ENCODE results near the gene NPB. TPM values are rescaled to one million over a fixed set of nuclear protein-coding genes. Genes with fewer than 3 reads are reported as not detected.

The NPB gene
- total and polyA plus RNA-seq, 2 donors (not counting 1 experiment from before 2014, with no cell fraction given) = 0.31 to 0.83 TPM

GRCh38 chr17:81911969-81912368 lies 9.9 kb downstream of the NPB start:
- Histone ChIP-seq H3K27me3 (ENCODE audit: control insufficient read depth, insufficient read depth, low read length) (no peaks in the 10 kb centered on the region), H3K4me1 (ENCODE audit: control insufficient read depth, extremely low read depth, insufficient read depth, low read length) (peaks cover 10% of the 10 kb centered on the region), H3K9me3 (ENCODE audit: control insufficient read depth, insufficient read depth, low read depth, low read length) (no peaks in the 10 kb centered on the region), H4K20me1 (ENCODE audit: control insufficient read depth, extremely low read depth, insufficient read depth, low read length) (no peaks in the 10 kb centered on the region), H3K36me3 (ENCODE audit: control insufficient read depth, insufficient read depth, low read length) (peaks cover 41% of the 10 kb centered on the region), H2AFZ (ENCODE audit: low read length) (no peak overlapping the region), H3K4me2 (ENCODE audit: extremely low read depth, insufficient read depth, low read length) (no peak overlapping the region), H3K9ac (ENCODE audit: insufficient read depth, low read length) (no peak overlapping the region), H3K27ac (ENCODE audit: insufficient read depth, low read length) (no peak overlapping the region), H3K4me3 (replicated peaks in 1 of 4; ENCODE audit: control extremely low read depth in 1 of 4, insufficient read depth in 1 of 4, low read depth in 3 of 4, low read length in 4 of 4) (no peak overlapping the region), H3K79me2 (ENCODE audit: control insufficient read depth, insufficient read depth, low read length) (peaks cover 17% of the 10 kb centered on the region)
- TF ChIP-seq CTCF (conservative IDR thresholded peaks at IDR 0.05 in 1 of 2, IDR thresholded peaks at IDR 0.05 in 1 of 2; ENCODE audit: low read depth in 1 of 2, low read length in 2 of 2) (no peak), EZH2 (IDR thresholded peaks at IDR 0.05; ENCODE audit: low read length, missing control alignments) (no peak)
- no peak for DNase-seq (ENCODE audit: low read depth in 2 of 2)

- Histone ChIP-seq H3K9me3 (ENCODE audit: control insufficient read depth, insufficient read depth, low read depth, low read length) (no peaks in the 10 kb centered on the region), H3K4me2 (ENCODE audit: extremely low read depth, insufficient read depth, low read length) (no peak overlapping the region), H4K20me1 (ENCODE audit: control insufficient read depth, extremely low read depth, insufficient read depth, low read length) (no peaks in the 10 kb centered on the region), H3K36me3 (ENCODE audit: control insufficient read depth, insufficient read depth, low read length) (peaks cover 41% of the 10 kb centered on the region), H3K9ac (ENCODE audit: insufficient read depth, low read length) (no peak overlapping the region), H3K4me3 (replicated peaks in 1 of 4; ENCODE audit: control extremely low read depth in 1 of 4, insufficient read depth in 1 of 4, low read depth in 3 of 4, low read length in 4 of 4) (no peak overlapping the region), H3K4me1 (ENCODE audit: control insufficient read depth, extremely low read depth, insufficient read depth, low read length) (peaks cover 13% of the 10 kb centered on the region), H2AFZ (ENCODE audit: low read length) (no peak overlapping the region), H3K27ac (ENCODE audit: insufficient read depth, low read length) (no peak overlapping the region), H3K79me2 (ENCODE audit: control insufficient read depth, insufficient read depth, low read length) (peaks cover 22% of the 10 kb centered on the region), H3K27me3 (ENCODE audit: control insufficient read depth, insufficient read depth, low read length) (no peaks in the 10 kb centered on the region)
- no peak for DNase-seq (ENCODE audit: low read depth in 2 of 2)
- no peak for TF ChIP-seq EZH2 (IDR thresholded peaks at IDR 0.05; ENCODE audit: low read length, missing control alignments)
Observed at GRCh38 chr17:81912441-81913309, 10.6 kb downstream of the NPB start.

DNA sequence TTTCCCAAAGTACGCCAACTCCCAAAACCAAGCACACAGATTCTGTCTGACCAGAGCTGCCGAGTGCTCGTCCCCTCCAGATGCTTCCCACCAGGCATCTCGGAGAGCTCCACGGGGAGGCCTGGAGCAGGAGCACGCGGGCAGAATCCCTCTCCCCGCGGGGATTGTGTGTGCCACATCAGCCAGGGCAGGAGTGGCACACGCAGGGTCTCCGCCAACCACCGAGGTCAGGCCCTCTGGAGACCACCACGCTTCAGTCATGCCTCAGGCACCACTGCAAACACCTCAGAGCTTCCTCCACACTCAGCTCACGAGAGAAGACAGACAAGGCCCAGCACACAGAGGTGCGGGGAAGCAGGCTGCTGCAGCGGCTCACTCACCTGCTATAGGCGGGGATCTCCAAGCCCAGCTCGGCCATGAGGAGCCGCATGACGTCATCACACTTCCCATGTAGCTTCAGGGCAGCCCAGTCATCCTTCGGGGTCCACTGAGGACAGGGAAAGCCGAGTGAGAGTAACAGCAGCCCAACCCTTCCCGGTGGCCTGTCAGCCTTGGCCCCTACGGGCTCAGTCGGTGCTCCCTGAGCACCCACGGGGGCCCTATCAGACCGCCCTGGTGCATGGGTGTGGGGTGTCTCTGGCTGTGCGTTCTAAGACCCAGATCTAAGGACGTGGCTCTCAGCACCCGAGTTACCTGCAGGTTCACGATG lies 11.5 kb downstream of the NPB start:
- Histone ChIP-seq H3K27ac (ENCODE audit: insufficient read depth, low read length) (no peak overlapping the region), H4K20me1 (ENCODE audit: control insufficient read depth, extremely low read depth, insufficient read depth, low read length) (no peaks in the 10 kb centered on the region)

More for the DNA sequence above, 11.5 kb downstream of the NPB start:
- H3K9me3 ChIP-seq (ENCODE audit: control insufficient read depth, insufficient read depth, low read depth, low read length) = no peaks in the 10 kb centered on the region
- H3K4me2 ChIP-seq (ENCODE audit: extremely low read depth, insufficient read depth, low read length) = no peak overlapping the region
- H2AFZ ChIP-seq (ENCODE audit: low read length) = no peak overlapping the region
- TF ChIP-seq CTCF (conservative IDR thresholded peaks at IDR 0.05 in 1 of 2, IDR thresholded peaks at IDR 0.05 in 1 of 2; ENCODE audit: low read depth in 1 of 2, low read length in 2 of 2) (no peak), EZH2 (IDR thresholded peaks at IDR 0.05; ENCODE audit: low read length, missing control alignments) (no peak)
- DNase-seq (ENCODE audit: low read depth in 2 of 2) = no peak
- H3K79me2 ChIP-seq (ENCODE audit: control insufficient read depth, insufficient read depth, low read length) = peaks cover 22% of the 10 kb centered on the region
- no peak overlapping the region for H3K4me3 ChIP-seq (replicated peaks in 1 of 4; ENCODE audit: control extremely low read depth in 1 of 4, insufficient read depth in 1 of 4, low read depth in 3 of 4, low read length in 4 of 4)
- H3K27me3 ChIP-seq (ENCODE audit: control insufficient read depth, insufficient read depth, low read length) = no peaks in the 10 kb centered on the region
- peaks cover 36% of the 10 kb centered on the region for H3K36me3 ChIP-seq (ENCODE audit: control insufficient read depth, insufficient read depth, low read length)
- peaks cover 13% of the 10 kb centered on the region for H3K4me1 ChIP-seq (ENCODE audit: control insufficient read depth, extremely low read depth, insufficient read depth, low read length)
- no peak overlapping the region for H3K9ac ChIP-seq (ENCODE audit: insufficient read depth, low read length)

Data from fibroblast of lung (primary cell).